SKM-1 treated with dmso at 0.1 percent for 144 hours (cell line): Measurements from ENCODE around the gene RHOH.

ENCODE experiments used
- DNase-seq: peaks from one replicate; lab custom pipeline; 2025; ENCODE audit not compliant: unreplicated experiment; lab: John Stamatoyannopoulos, UW

RHOH gene

DNA sequence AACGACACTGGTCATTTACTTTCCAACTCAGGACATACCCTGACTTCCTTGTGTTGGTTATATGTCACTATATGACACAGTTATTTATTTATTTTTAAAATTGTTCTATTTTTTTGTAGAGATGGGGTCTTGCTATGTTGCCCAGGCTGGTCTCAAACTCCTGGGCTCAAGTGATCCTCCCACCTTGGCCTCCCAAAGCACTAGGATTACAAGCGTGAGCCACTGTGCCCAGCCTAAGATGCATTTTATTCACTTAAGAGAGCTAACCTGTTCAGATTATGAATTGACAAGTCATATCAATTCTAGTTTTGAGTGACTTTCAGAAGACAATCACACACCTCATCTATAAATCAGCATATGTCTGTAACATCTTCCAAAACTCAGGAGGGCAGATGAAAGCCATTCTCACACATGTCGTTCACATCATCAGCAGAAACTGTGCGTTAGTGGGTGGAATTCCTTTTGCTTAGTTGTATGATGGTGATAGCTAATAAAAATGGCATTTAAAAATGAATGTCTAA is 9.4 kb upstream of the RHOH start:
- no peak for DNase-seq

- DNase-seq, result no peak
These were observed 6.8 kb upstream of the RHOH start for GRCh38 chr4:40190019-40190418.

DNA sequence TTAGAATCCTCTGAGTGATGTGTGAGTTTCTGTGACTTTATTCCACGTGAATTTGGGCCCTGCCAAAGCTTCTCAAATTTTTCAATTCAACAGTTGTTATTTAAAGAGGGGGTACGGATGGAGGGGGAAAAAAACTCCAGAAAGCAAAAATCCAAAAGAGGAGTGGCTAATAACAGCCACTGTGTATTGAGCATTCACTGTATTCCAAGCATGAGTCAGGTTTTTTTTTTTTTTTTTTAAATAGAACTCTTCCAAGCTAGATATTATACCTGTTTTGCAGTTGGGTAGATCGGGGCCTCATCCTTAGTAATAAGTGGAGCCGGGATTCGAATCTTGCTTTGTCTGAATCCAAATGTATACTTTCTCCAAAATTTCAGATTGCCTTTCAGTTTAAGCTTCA is 6.4 kb upstream of the RHOH start:
- DNase-seq, result no peak

DNA sequence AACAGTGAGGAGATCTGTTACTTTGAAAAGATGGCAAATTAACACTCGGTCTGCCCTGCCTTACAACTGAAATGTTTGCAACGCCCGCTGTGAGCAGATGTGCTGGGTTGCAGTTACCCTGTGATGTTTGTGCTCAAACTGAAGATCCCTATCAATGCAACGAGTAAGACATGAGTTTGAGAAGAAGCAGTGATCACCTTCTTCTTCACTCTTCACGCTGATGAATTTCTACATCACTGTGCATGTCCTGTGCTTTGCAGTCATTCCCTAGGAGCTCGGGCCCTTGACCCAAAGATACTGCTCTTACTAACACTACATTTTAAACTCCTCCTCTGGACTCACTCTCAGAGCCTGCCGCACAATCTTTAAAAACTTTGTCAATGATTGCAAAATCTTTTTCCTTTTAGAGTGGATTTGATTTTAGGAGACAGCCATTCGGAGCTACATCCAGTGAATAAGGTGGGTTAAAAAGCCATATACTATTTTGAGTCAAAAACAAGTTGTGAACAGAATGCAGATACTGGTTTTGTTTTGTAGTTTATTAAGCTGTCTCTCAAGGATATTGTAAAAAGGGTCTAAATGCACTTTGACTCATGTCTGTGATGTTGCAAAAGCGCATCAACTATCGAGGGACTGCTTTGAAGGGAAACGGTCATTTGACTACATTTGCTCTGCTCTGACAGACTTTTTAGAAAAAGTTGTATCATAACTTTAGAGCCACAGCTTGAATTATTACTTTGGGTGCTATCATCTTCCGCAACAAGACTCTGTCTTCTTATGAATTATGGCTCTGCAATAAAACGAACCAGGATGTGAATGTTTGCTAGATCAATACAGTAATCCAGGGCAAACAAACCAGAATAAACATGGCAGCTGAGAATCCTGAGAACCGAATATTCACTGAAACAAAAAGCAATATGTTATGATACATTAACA is 5.7 kb upstream of the RHOH start:
- no peak for DNase-seq

DNA sequence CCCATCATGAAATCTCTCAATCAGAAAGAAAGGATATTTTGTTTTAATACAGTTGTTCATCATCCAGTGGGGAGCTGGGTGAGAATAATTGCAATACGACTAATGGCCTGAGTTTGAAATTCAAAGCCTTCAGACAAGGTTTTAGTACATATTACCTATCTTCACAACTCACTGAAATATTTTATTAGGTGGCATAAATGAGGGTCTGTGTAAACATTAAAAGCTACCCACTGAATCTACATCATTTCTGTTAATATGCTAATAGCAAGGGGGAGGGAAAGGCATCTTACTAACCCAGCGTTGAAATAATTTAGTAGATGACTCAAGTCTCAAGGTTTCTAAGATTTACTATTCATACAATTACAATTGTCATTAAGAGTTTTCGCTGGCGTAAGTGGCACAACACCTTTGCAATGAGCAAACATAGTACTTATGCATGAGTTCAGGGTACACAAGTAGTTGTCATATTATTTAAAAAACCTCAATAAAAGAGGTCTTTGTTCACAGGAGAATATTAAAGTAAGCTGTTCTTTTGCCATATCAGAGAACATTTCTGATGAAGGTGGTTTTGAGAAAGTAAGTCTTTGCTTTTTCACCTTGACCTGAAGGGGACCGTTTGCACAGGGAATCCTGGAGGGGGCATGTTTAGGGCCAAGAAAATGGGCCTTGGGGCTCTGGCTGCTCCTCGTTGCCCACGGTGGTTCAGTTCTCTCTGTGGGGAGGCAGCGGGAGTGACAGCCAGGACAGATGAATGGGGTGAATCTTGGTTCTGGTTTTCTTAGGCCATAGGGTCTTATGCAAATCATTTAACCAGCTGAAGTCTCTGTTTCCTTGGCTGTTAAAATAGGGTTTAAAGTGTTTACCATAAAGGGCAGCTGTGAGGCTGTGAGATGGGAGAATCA is 4.5 kb upstream of the RHOH start:
- no peak for DNase-seq

DNA sequence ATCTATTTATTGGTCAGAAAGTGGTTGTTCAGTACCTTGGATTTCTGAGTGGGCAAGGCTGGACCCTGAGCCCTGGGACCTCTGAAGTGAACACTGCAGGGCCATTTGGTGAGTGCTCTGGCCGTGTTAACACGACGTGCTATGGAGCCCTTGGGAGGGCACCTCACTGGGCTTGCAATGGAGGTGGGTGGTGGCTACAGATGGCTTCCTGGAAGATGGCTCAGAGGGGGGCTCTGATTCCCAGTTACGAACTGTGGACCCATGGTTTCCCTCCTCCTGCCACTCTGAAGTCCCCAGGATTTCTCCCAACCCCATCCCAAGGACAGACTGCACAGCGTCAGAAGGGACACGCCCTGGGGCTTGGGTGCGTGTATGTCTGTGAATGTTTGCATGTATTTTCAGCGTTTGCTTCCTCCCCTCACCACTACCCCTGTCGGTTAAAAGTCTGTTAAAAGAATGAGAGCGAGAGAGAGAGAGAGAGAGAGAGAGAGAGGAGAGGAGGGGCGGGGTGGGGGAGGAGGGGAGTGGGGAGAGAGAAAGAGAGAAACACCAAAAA is 3.7 kb upstream of the RHOH start:
- no peak for DNase-seq

DNA sequence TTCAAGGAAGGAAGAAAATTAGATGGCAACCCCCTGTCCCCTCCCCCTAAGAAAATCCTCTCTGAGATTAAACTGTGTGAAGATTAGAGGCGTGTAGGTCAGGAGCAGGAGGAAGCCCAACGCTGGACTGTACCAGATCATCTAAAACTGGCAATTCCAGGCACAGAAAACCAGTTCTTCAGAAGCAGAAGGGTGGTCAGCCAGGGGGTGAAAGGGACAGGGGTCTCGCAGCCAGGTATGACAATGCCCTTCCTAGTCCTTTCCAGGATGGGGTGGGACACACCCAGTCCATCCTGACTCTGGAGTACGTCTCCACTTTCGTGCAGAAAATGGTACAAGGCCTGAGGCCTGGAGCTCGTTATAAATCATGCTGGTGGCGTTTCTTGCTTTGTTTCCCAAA is 3.3 kb upstream of the RHOH start:
- DNase-seq, result no peak

DNA sequence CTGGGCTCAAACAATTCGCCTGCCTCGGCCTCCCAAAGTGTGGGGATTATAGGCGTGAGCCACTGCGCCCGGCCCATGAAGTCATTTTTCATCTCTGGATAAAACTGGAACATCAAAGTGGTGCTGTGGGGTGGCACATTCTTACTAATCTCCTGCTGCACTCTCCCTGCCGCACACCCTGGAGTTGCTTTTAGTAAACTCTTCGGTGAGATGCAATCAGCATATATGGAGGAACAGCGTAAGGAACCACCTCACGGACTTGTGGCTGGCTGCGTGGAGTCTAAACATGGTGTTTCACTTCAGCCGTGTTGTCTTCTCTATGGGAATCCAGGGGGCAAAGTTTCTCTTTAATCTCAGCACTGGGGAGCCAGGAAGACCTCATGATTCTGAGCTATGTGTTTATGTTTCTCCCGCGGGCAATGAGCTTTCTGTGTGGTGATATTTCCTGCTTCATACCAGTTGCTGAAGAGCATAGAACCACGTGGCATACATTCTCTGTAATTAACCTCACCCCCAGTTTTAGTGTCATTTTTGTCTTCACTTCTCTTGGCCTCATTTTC is 2.1 kb upstream of the RHOH start:
- DNase-seq, result no peak

- no peak for DNase-seq
These were observed 1.4 kb upstream of the RHOH start for GRCh38 chr4:40195182-40196177.

GRCh38 chr4:40196272-40196671 is 559 bp upstream of the RHOH start:
- no peak for DNase-seq

- no peak for DNase-seq
These were observed 1.3 kb downstream of the RHOH start for GRCh38 chr4:40197879-40198689.

GRCh38 chr4:40199179-40199670 is 2.4 kb downstream of the RHOH start:
- DNase-seq, result no peak

DNA sequence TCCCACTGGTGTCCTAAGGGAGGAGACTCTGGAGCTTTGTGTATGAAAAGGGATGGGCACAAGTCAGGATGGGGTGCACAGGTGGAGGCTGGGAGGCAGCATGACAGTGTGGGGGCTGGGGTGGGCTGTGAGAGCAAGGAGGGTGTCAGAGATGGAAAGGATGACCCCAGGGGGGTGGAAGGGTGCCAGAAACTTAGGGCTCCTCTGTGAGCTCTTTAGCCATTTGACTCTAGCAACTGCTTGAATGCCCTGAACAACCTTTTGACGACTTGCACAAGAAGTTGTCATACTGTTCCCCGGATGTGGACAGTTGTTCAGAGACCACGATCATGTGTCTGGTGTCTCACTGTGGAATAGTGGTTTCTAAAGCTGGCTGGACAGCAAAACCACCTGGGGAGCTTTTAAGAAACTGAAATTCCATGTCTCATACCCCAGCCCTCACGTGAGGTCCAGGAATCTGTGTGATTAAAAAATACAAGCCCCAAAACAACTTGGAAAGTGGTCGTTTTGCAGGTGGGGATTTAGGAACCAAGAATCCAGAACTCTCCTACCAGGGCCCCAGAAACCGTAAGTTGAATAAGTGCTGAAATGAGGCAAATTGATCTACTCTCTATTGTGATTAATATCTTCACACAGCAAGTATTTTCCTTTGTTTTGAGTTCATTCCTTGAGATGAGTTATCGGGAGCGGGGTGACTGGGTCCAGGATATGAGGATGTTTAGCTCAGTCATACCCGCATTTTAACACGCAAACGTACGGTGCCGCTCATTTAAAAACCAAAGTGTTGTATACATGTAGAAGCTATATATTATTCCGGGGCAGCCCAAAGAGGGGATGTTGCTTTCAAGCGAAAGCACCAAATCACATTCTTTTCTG is 3.4 kb downstream of the RHOH start:
- peak; percentile 71 for DNase-seq

GRCh38 chr4:40200875-40201801 is 4.3 kb downstream of the RHOH start:
- peak; percentile 70 for DNase-seq

GRCh38 chr4:40201898-40202297 is 5.1 kb downstream of the RHOH start:
- DNase-seq, result no peak

GRCh38 chr4:40202474-40202873 is 5.6 kb downstream of the RHOH start:
- DNase-seq, result no peak
